C4-2B (cell line): ENCODE data around the gene RABL2A.
"Not testable (repeated sequence)": the region's sequence is repeated elsewhere in the genome, so short reads cannot be mapped to it uniquely, and the experiment has no call there.

ENCODE experiments used
- ZFX ChIP-seq: fragments of 450-650 bp; IDR thresholded peaks from 2 replicates; pipeline ENCODE4 v1.6.1; 2017
- TF ChIP-seq, protein P1 (sequence below): fragments of 450-650 bp; conservative IDR thresholded peaks from 2 replicates; pipeline ENCODE4 v1.5.1; 2017; ENCODE audit warnings: mild to moderate bottlenecking

DNA sequence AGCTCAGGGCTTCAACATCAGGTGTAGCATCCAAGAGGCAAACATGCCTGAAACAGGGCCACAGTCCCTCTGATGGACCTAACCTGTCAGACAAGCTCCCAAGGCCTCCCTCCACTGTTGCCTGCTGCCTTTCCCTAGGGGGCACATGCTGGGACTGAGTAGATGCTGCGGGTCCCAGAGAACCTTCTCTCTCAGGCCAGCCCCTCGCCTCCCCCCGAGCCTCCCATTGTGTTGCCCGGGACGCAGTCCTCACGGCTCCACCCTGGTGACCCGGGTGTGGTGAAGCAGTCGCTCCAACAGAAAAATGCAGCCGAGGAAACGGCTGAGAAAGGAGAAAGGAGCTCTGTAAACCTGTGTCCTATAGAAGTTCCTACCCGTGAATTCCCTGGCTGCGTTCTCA is 8.3 kb downstream of the RABL2A start:
- TF ChIP-seq, protein P1, sequence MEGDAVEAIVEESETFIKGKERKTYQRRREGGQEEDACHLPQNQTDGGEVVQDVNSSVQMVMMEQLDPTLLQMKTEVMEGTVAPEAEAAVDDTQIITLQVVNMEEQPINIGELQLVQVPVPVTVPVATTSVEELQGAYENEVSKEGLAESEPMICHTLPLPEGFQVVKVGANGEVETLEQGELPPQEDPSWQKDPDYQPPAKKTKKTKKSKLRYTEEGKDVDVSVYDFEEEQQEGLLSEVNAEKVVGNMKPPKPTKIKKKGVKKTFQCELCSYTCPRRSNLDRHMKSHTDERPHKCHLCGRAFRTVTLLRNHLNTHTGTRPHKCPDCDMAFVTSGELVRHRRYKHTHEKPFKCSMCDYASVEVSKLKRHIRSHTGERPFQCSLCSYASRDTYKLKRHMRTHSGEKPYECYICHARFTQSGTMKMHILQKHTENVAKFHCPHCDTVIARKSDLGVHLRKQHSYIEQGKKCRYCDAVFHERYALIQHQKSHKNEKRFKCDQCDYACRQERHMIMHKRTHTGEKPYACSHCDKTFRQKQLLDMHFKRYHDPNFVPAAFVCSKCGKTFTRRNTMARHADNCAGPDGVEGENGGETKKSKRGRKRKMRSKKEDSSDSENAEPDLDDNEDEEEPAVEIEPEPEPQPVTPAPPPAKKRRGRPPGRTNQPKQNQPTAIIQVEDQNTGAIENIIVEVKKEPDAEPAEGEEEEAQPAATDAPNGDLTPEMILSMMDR, result not testable (repeated sequence)
- TF ChIP-seq ZFX, result not testable (repeated sequence)
